ENCODE results near the gene TMCO5A. TPM values are rescaled to one million over a fixed set of nuclear protein-coding genes. Genes with fewer than 3 reads are reported as not detected.
"Not testable (repeated sequence)": the region's sequence is repeated elsewhere in the genome, so short reads cannot be mapped to it uniquely, and the experiment has no call there.

TMCO5A gene
- total RNA-seq, 3 donors from 2014 or later: not detected

GRCh38 chr15:37932549-37932948 lies 1.9 kb upstream of the TMCO5A start:
- Histone ChIP-seq H3K4me1 (ENCODE audit: low read depth) (no peaks in the 10 kb centered on the region), H3K4me3 (no peak overlapping the region), H3K36me3 (ENCODE audit: low read depth) (no peaks in the 10 kb centered on the region), H3K9me3 (no peaks in the 10 kb centered on the region)
- intact Hi-C loops (cut with DNase I, micrococcal nuclease): no loop called here
- DNase-seq (no peak), ATAC-seq (no peak)
- TF ChIP-seq CTCF (IDR thresholded peaks at IDR 0.05): no peak

GRCh38 chr15:37933666-37934065 lies 774 bp upstream of the TMCO5A start:
- TF ChIP-seq CTCF (IDR thresholded peaks at IDR 0.05): no peak
- H3K4me1 ChIP-seq (ENCODE audit: low read depth): no peaks in the 10 kb centered on the region
- H3K9me3 ChIP-seq: no peaks in the 10 kb centered on the region
- no peak for ATAC-seq
- H3K36me3 ChIP-seq (ENCODE audit: low read depth): no peaks in the 10 kb centered on the region
- intact Hi-C loops (cut with DNase I, micrococcal nuclease): no loop called here
- H3K4me3 ChIP-seq: no peak overlapping the region
- DNase-seq: no peak

GRCh38 chr15:37940876-37941275 lies 6.4 kb downstream of the TMCO5A start:
- no peak overlapping the region for H3K4me3 ChIP-seq
- intact Hi-C loops (cut with DNase I, micrococcal nuclease): no loop called here
- H3K9me3 ChIP-seq: no peaks in the 10 kb centered on the region
- no peaks in the 10 kb centered on the region for H3K36me3 ChIP-seq (ENCODE audit: low read depth)
- DNase-seq (no peak), ATAC-seq (no peak)
- no peak for TF ChIP-seq CTCF (IDR thresholded peaks at IDR 0.05)
- no peaks in the 10 kb centered on the region for H3K4me1 ChIP-seq (ENCODE audit: low read depth)

- H3K36me3 ChIP-seq (ENCODE audit: low read depth): no peaks in the 10 kb centered on the region
- DNase-seq (no peak), ATAC-seq (no peak)
- intact Hi-C loops (cut with DNase I, micrococcal nuclease): no loop called here
- TF ChIP-seq CTCF (IDR thresholded peaks at IDR 0.05): no peak
- H3K4me1 ChIP-seq (ENCODE audit: low read depth): no peaks in the 10 kb centered on the region
- no peaks in the 10 kb centered on the region for H3K9me3 ChIP-seq
- no peak overlapping the region for H3K4me3 ChIP-seq
Observed at GRCh38 chr15:37941779-37942178, 7.3 kb downstream of the TMCO5A start.

GRCh38 chr15:37951999-37952398 lies 17.6 kb downstream of the TMCO5A start:
- Histone ChIP-seq H3K4me1 (ENCODE audit: low read depth) (no peaks in the 10 kb centered on the region), H3K36me3 (ENCODE audit: low read depth) (no peaks in the 10 kb centered on the region), H3K9me3 (no peaks in the 10 kb centered on the region), H3K4me3 (no peak overlapping the region)
- ATAC-seq: no peak
- no peak for DNase-seq
- no peak for TF ChIP-seq CTCF (IDR thresholded peaks at IDR 0.05)
- intact Hi-C loops (cut with DNase I, micrococcal nuclease): no loop called here

GRCh38 chr15:37960742-37961141 lies 26.3 kb downstream of the TMCO5A start:
- H3K4me3 ChIP-seq; ATAC-seq; DNase-seq; H3K9me3 ChIP-seq; intact Hi-C loops (cut with DNase I, micrococcal nuclease); H3K36me3 ChIP-seq (ENCODE audit: low read depth); H3K4me1 ChIP-seq (ENCODE audit: low read depth): not testable (repeated sequence)

Measured in mucosa of descending colon (tissue), 3 donors.